Mucosa of descending colon (tissue), 3 donors: ENCODE measurements around the gene DGCR2. TPM values are rescaled to one million over a fixed set of nuclear protein-coding genes. Genes with fewer than 3 reads are reported as not detected.

Source experiments
- ATAC-seq: fragments of 200-7000 bp; cut with Tn5 transposase; one replicate; pipeline ENCODE4 v1.9.1; 2020; ENCODE audit warnings: mild to moderate bottlenecking, moderate library complexity
- DNase-seq, 3 donors: peaks; one replicate each; pipeline ENCODE4 v3.0.0-alpha.2; 2020
- H3K36me3 ChIP-seq: fragments of 200-600 bp; one replicate; pipeline ENCODE4 v1.8.0; 2021; ENCODE audit warnings: low read depth, mild to moderate bottlenecking
- H3K4me1 ChIP-seq: fragments of 200-600 bp; one replicate; pipeline ENCODE4 v1.8.0; 2021; ENCODE audit warnings: low read depth, mild to moderate bottlenecking
- H3K4me3 ChIP-seq: fragments of 200-600 bp; one replicate; pipeline ENCODE4 v1.8.0; 2021; ENCODE audit warnings: mild to moderate bottlenecking
- H3K9me3 ChIP-seq: fragments of 200-600 bp; one replicate; pipeline ENCODE4 v1.8.0; 2021; ENCODE audit warnings: mild to moderate bottlenecking
- intact Hi-C, 2 donors: fragments of 100-400 bp; cut with DNase I in 1 of 2; cut with micrococcal nuclease in 1 of 2; formaldehyde crosslinking; loops; one replicate each; pipeline versions ENCODE4 v1.11.0 to v1.11.1; 2022; cut with DNase I, micrococcal nuclease
- total RNA-seq, 3 donors: library from RNA; stranded (reverse); fragmentation: NEBNext Ultra II Directional in 2 of 3; extraction: Animal tissue kit (Norgen Biotek cat#: 25700) in 2 of 3; gene quantifications; one replicate each; pipeline versions ENCODE4 v1.2.1 to v1.2.4, GENCODE V29; 2021 to 2023
- TF ChIP-seq, protein P1 (sequence below): fragments of 200-600 bp; IDR thresholded peaks from one replicate; pipeline ENCODE4 v1.8.0; 2022; ENCODE audit warnings: antibody characterized with exemption, mild to moderate bottlenecking
- donor health status: DM: no; HTN: no; CAD: no; lungs with moderate emphysema.
- donor health status: DM: no; HTN: no; CAD: no.
- donor health status: DM: no; HTN: yes; CAD: no.

DGCR2 gene
- total RNA-seq, 3 donors from 2014 or later: 68.4 to 100 (median 79.8) TPM

DNA sequence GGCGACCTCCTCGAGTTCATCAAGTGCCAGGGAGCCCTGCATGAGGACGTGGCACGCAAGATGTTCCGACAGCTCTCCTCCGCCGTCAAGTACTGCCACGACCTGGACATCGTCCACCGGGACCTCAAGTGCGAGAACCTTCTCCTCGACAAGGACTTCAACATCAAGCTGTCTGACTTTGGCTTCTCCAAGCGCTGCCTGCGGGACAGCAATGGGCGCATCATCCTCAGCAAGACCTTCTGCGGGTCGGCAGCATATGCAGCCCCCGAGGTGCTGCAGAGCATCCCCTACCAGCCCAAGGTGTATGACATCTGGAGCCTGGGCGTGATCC is 9.4 kb upstream of the DGCR2 start:
- no peaks in the 10 kb centered on the region for H3K9me3 ChIP-seq
- DNase-seq (no peak), ATAC-seq (no peak)
- intact Hi-C loops: no loop called here
- TF ChIP-seq, protein P1, sequence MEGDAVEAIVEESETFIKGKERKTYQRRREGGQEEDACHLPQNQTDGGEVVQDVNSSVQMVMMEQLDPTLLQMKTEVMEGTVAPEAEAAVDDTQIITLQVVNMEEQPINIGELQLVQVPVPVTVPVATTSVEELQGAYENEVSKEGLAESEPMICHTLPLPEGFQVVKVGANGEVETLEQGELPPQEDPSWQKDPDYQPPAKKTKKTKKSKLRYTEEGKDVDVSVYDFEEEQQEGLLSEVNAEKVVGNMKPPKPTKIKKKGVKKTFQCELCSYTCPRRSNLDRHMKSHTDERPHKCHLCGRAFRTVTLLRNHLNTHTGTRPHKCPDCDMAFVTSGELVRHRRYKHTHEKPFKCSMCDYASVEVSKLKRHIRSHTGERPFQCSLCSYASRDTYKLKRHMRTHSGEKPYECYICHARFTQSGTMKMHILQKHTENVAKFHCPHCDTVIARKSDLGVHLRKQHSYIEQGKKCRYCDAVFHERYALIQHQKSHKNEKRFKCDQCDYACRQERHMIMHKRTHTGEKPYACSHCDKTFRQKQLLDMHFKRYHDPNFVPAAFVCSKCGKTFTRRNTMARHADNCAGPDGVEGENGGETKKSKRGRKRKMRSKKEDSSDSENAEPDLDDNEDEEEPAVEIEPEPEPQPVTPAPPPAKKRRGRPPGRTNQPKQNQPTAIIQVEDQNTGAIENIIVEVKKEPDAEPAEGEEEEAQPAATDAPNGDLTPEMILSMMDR: no peak
- H3K36me3 ChIP-seq: peaks cover 5% of the 10 kb centered on the region
- no peaks in the 10 kb centered on the region for H3K4me1 ChIP-seq
- no peak overlapping the region for H3K4me3 ChIP-seq

DNA sequence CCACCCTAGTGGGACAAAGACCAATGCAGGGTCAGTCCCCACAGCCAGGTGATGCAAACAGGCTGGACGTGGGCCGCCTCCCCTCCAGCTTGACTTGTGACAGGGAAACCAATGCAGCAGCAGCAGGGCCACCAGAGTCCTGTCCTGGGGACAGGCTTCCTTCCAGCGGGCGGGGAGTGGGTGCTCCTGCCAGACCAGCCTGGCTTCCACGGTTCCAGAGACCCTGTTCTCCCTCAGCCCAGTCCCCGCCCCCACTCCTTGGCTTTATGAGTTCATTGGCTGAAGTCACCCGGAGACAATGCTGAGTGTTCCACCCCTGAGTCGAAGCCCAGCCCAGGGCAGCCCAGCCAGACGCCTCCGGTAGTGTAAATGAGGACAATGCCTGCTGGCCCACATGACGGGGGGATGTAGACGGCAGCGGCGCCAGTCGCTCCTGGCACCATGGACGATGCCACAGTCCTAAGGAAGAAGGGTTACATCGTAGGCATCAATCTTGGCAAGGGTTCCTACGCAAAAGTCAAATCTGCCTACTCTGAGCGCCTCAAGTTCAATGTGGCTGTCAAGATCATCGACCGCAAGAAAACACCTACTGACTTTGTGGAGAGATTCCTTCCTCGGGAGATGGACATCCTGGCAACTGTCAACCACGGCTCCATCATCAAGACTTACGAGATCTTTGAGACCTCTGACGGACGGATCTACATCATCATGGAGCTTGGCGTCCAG is 8.9 kb upstream of the DGCR2 start, which contains the start of gene TSSK2:
Gene TSSK2, plus strand, starts transcription at position 350 of the 726 bp plus-strand sequence. Its CDS starts 92 bp downstream, at position 442.
- DNase-seq: no peak
- Histone ChIP-seq H3K4me3 (no peak within 1 kb of the TSS), H3K4me1 (no peaks in the 10 kb centered on the region), H3K36me3 (peaks cover 5% of the 10 kb centered on the region), H3K9me3 (no peaks in the 10 kb centered on the region)
- intact Hi-C loops: no loop called here
- TF ChIP-seq, protein P1: no peak
- no peak for ATAC-seq

DNA sequence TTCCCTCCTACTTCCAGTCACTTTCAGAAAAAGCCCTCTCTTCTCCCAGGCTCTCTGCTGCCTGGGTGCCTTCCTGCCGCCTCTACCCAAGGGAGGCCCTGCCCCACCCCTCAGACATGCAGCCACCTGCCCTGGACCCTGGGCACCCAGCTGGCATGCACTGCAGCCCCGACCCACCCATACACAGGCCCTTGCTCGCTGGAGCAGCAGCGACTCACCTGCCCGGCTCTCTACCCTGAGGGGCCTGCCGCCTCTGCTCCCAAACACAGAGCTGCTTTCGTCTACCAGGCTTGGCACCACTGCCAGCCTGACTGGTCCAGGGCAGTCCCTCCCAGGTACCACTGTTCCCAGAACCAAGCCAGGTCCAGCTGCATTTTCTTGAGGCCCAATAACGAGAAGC is 7.7 kb upstream of the DGCR2 start:
- ATAC-seq (no peak), DNase-seq (no peak)
- intact Hi-C loops: no loop called here
- no peaks in the 10 kb centered on the region for H3K4me1 ChIP-seq
- H3K9me3 ChIP-seq: no peaks in the 10 kb centered on the region
- no peak overlapping the region for H3K4me3 ChIP-seq
- TF ChIP-seq, protein P1: no peak
- peaks cover 5% of the 10 kb centered on the region for H3K36me3 ChIP-seq

DNA sequence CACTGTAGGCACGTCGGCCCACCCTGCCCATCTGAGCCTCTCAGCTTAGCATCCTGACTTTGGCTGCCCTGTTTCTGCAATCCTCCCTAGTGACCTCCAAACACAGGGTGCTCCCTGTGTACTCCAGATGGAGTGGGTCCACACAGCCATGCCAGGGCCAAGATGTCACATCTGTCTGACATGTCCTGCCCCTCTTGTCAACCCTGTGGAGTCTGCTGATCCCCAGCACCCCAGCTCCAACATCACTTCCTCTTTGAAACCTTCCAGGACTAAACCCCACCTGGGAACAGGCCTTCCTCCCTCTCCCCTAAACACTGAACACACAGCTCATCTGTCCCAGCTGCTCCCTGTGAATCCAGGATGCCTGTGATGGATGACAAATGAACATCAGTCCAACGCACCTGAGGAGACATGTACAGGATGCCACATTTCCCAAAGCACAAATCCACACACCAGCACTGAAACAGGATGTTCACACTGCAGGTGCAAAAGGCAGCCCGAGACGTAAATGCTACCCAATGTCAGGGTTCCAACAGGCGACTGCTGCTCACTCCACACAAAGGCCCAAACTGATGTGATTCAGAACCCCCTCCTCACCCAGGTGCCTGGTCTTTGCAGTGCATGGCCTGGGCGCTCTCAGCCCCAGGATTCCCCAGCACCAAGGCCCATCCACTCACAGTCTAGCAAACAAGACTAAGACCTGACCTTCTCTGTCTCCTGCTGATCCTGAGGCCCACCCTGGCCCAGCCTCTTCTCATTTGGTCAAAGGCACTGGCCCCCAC is 6.9 kb upstream of the DGCR2 start:
- H3K9me3 ChIP-seq: no peaks in the 10 kb centered on the region
- no peak overlapping the region for H3K4me3 ChIP-seq
- no peaks in the 10 kb centered on the region for H3K4me1 ChIP-seq
- ATAC-seq (no peak), DNase-seq (no peak)
- intact Hi-C loops: no loop called here
- H3K36me3 ChIP-seq: no peaks in the 10 kb centered on the region
- TF ChIP-seq, protein P1: no peak

DNA sequence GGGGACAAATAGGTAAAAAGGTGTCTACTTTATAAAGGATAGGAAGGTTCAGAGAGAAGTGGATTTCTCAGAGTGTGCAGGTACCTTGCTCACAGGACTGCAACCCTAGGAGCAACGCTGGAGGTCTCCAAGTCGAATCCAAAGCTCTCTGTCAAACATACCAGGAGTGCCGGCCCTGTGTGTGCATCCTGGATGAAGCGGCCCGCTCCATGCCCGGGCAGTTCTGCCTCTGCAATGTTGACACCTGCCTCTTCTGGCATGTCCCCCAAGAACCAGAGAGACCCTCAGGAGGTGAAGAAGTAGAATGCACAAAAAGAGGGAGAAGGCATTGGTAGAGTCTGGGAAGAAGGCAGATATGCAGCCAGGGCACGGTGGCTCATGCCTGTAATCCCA is 5.8 kb upstream of the DGCR2 start:
- Histone ChIP-seq H3K36me3 (no peaks in the 10 kb centered on the region), H3K4me1 (peaks cover under 1% of the 10 kb centered on the region), H3K4me3 (no peak overlapping the region), H3K9me3 (no peaks in the 10 kb centered on the region)
- TF ChIP-seq, protein P1: no peak
- ATAC-seq: no peak
- intact Hi-C loops: no loop called here
- no peak for DNase-seq
